ENCODE data around the gene GYG1.

The GYG1 gene

DNA sequence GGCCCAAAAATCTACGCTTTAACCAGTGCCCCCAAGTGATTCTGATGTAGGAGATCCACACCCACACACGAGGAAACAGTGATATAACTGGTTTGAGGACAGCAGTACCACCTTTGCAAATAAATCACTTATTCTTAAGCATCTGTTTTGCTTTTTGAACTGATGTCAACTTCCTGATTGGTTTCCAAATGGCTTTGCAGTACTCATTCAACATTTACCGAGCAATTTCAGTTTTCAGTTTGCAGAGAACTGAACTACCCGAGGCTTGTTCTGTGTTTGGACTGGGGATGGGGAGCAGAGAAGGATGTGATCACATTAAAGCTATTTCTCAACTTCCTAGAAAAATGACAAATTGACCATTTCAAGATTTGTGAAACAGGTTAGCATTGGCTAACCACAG lies 1.1 kb upstream of the GYG1 start:
- DNase-seq = no peak

GRCh38 chr3:148992027-148992634 lies 791 bp downstream of the GYG1 start:
- DNase-seq = no peak

DNA sequence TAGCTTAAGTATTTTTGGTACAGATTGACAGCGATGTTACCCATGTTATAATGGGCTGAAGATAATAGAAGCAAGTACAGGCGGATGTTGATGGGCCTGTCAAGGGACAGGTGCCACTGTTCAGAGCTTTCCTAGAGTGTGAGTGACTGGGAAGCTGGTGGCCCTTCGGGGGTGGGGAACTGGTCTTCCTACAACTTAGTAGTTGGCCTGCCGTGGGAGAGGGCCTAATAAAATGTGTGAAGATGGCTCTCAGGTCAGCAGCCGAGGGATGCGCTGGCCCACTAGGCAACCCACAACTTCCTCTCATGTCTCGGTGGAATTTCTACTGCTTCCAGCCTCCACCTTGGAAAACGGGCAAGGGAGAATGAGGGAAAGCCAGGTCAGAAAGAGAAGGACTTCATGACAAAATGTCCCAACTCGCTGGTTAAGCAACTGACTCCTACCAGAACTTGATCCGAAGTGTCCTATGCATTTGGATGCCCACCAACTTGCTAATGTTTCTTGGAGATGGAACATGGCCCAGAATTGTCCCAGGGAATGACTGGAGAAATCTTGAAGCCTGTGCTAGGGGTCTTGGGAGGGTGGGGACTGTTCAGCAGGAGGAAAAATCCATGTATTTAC lies 1.4 kb downstream of the GYG1 start:
- no peak for DNase-seq

GRCh38 chr3:148997623-148998022 lies 6.3 kb downstream of the GYG1 start:
- DNase-seq = no peak

GRCh38 chr3:148998297-148998696 lies 7.0 kb downstream of the GYG1 start:
- no peak for DNase-seq

DNA sequence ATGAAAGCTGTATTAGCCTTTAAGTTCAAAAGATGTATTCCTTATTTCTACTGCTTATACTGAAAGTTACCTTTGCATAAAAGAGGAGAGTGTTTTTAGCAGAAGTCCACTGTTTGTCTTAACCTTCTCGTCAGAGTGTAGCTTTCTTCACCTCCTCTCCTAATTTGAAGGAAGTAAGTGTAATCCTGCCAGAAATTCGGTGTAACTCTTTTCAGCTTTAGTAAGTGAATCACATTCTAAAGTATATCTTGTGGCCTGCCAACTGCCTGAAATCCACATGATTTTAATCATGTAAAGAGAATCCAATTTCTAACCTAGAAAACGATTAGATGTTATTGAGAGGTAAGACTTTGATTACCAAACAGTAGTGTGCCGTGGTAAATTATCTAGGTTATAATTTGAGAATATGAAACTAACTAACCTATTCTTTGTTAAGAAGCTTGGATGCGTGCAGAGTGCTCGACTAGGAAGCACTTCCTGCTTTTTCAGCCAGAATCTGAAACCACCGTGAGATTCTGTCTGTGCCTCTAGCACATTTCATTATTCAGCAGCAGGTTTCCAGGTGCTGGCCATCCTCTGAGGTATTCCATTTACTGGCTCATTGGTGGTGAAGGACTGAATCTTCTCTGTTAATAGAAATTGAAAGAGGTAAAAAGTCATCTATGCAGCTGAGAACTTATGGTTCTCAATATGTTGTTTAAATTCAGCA lies 7.5 kb downstream of the GYG1 start:
- DNase-seq = no peak

- no peak for DNase-seq
Measured at GRCh38 chr3:148999806-149000205, 8.5 kb downstream of the GYG1 start.

DNA sequence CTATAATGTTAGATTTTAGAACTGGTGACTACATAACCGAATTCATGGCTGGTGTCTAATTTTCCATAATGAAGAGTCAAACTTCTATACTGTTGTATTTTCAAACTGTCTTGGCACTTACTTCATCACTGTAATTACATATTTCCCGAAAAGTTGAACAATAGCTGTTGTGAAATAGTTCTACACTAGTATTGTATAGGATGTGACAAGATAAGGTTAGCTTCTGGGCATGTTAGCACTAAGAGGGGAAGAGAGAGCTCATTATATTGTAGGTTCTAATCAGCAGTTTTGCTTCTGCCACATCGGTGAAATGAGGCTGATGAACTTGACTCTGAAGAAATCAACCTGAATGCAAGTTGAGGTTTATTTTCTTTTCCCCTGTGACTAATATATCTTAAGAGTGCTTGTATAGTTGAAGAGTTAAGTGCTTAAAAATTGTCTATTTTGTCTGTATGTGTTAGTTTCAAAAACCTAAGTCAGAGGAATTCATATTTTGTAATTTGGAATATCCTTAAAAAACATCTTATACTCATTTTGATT lies 8.9 kb downstream of the GYG1 start:
- DNase-seq = no peak

GRCh38 chr3:149001727-149002126 lies 10.4 kb downstream of the GYG1 start:
- no peak for DNase-seq

DNA sequence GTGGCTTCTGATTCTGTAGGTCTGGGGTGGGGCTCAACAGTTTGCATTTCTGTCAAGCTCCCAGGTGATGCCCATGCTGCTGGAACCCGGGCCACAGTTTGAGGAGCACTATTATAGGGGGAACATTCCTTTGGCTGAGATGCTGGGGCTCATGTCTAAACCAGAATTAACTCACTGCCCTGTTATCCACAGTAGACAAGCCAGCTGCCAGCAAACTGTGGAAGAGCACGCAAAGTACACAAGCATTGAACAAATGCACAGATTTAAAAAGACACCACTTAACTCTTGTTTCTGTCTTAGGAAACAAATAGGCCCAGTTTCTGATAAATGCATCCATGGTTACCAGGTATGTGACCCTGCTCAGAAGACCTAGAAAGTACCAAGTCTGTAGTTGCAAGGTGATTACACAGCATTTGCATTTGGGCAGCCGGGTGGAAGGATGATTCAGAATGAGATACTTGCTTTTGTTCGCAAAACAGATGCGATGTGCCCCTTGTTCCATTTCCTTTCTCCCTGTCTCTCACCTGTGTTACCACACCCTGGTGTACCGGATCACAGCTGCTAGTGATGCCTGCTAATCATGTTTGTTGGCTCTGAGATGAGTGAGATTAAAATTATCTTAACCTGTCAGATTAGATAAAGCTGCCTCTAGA lies 12.4 kb downstream of the GYG1 start:
- no peak for DNase-seq

- DNase-seq = no peak
Measured at GRCh38 chr3:149004622-149005021, 13.3 kb downstream of the GYG1 start.

- no peak for DNase-seq
Measured at GRCh38 chr3:149005416-149005815, 14.1 kb downstream of the GYG1 start.

DNA sequence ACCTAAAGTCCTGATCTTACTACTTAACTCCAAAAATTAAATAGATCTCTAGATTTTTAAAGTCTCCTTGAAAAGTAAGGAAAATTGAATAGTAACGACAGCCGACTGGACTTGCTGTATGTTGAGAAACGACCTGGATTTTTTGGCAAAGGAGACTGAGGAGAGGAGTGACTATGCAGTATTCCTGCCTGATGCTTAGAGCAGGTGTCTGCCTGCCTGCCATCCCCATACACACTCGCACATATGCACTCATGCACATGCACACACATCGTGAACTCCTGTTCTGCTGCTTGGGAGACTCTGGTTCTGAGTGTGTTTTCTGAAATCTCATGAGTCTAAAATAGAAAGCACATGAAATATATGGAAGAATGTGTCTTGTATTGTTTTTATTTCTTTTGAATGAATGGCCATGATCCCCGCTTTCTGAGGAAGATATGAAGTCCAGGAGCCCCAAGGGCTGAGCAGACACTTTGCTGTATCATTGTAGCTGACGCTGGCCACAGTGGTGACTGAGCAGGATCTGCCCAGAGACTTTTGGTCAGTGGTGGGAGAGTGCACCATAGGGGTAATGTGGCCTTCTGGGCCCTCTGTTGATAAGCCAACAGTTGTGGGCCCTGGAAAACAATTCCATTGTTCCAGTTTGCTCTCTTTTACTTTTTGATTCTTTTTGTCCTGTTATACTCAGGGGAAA lies 16.4 kb downstream of the GYG1 start:
- DNase-seq = no peak

DNA sequence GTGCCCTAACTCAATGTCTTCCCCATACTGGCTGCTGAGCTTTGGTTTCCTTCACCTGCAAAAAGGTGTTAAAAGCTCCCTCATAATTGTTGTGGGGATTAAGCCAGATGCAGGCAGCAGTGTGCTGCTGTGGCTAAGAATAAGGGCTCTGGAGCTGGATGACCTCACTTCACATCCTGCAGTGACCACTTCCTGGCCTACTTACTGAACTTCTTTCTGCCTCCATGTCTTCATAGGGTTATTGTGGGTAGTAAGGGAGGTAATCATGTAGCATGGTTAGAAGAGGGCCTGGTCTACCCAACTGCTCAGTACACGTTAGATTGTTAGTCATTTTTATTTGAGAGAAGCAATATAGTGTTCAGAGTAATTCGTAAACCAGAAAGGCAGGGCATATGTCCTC lies 18.4 kb downstream of the GYG1 start:
- DNase-seq = no peak

GRCh38 chr3:149010504-149010951 lies 19.2 kb downstream of the GYG1 start:
- no peak for DNase-seq

DNA sequence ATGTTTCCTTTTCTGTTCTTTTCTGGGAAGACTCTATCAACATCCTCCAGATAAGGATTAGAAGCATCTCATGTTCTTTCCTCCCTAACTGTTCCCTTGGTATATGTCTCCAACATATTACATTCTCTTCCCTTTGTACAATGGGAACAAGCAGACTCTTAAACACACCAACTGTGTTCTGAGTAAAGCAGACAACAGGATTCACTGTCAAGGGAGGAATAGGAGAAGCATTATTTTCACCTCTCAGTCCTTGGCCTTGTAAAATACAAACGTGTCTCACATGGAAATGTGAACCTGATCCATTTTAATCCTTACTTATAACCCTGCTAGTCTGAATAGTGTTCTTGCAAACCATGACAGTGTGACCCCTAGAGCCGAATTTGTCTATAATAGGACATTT lies 19.6 kb downstream of the GYG1 start:
- no peak for DNase-seq

- DNase-seq = no peak
Measured at GRCh38 chr3:149011676-149012075, 20.3 kb downstream of the GYG1 start.

GRCh38 chr3:149013726-149014125 lies 22.4 kb downstream of the GYG1 start:
- no peak for DNase-seq

GRCh38 chr3:149015393-149015792 lies 24.1 kb downstream of the GYG1 start:
- DNase-seq = no peak

DNA sequence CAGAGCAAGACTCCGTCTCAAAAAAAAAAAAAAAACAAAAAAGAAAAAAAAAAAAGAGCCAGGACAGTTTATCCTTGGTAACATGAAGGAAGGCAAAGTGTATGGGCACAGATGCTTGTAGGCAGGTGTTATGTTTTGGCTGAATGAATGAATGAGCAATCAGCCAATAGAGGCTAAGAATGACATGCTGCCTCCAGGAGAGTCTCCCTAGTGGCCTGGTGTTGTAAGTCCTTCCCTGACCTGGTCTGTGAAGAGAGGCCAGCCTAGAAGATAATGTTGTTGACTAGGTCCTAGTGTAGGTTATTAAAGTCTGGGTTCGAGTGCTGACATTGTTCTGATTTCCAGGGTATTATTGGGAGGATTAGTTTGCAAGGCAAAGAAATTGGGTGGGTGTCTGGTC lies 24.9 kb downstream of the GYG1 start:
- no peak for DNase-seq

- DNase-seq = no peak
Measured at GRCh38 chr3:149016669-149017541, 25.6 kb downstream of the GYG1 start.

DNA sequence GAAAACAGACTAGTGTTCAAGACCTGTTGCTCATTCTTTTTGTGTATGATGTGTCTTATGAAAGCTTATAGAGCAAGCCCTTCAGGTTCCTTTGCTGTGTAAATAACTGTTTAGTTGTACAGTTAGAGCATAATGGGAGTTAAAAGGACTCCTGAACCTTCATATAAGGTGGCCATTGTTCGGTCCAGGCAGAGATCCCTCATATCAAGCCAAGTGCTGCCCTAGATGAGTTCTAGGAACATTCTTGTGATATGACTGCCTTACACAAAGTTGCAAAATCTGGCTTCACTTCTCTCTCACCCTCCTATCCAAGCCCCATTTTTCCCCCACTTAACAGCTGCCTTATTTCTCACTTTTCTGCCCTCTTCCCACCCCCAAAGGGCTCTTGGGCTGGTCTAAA lies 26.9 kb downstream of the GYG1 start:
- DNase-seq = no peak

Data from T1000 (cell line).